GM19324 (cell line): ENCODE results near the gene MAPKBP1.

Experiments
- ATAC-seq: cut with Tn5 transposase; IDR thresholded peaks from one replicate; pipeline ENCODE4 v1.9.1; 2021; ENCODE audit warnings: mild to moderate bottlenecking, moderate library complexity; ENCODE audit not compliant: unreplicated experiment, low FRiP score

Gene MAPKBP1

DNA sequence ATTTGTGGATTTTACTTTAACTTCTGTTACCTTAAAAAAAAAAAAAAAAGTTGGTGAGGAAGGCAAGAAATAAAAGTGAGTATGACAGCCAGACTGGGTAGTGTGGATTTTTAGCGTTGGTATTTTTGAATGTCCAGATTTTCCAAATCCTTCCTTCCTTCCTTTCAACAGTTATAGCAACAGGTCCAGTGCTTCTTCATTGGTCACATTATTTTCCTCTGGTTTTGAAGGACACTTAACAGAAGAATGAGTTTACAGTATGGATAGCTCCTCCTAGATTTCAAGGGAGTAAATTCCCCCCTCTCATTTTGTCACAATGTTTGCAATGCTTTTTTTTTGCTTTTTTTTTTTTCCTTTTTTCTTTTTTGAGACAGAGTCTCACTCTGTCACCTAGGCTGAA, 6.4 kb downstream of the MAPKBP1 start:
- no peak for ATAC-seq

DNA sequence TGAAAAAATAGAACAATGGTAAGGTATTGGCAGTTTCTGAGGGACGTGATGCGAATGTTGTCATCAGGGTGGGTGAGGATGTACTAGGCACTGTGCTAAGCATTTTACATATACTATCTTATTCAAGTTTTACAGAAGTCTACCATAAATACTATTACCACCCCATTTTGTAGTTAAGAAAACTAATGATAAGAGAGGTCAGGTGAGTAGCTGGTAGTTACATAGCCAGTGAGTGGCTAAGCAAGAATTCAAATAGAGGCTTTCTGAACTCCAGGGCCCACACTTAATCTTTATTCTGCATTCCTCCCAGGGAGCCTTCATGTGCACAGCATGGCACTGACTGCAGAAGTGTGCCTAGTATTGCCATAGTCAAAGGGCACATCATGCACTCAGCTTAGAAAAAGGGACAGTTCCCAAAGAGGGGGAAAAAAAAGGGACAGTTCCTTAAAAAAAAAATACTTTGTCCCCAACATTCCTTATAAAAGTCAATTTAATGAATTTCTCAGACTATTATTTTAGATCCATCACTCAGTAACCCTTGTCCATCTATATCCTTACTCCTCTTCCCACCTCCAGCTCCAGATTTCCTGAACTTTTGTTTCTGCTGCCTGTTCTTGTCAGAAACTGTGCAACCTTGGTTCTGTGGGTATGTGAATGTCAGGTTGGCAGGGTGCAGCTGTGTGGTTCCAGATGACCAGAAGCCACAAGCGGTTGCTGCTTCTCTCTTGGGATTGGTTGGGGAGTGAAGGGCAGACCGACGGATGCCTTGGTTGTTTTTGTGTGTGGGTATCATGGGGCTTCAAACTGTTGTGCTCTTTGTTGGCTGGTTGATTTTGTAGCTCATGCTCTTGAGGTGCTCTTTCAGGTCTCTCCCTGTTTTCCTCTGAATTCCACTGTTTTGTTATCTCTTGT, 8.3 kb downstream of the MAPKBP1 start:
- ATAC-seq, result no peak

DNA sequence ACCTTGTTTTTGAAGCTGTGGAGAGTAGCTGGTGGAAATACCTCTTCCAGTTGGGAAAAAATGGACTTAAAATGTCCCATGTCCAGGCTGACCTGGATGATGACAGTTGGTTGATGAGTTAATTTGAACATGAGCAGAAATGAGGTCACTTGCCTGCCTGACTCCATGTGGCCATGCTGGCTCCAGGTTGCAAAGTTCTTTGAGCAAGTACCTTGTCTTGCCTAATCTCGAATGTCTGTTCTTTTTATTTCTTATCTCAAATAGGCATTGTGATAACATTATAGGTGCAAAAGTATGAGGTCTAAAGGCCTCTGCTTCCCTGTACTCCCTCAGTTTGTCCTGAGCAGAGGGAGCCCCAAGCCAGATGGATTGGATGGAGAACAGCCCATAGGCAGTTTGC, 9.0 kb downstream of the MAPKBP1 start:
- no peak for ATAC-seq

DNA sequence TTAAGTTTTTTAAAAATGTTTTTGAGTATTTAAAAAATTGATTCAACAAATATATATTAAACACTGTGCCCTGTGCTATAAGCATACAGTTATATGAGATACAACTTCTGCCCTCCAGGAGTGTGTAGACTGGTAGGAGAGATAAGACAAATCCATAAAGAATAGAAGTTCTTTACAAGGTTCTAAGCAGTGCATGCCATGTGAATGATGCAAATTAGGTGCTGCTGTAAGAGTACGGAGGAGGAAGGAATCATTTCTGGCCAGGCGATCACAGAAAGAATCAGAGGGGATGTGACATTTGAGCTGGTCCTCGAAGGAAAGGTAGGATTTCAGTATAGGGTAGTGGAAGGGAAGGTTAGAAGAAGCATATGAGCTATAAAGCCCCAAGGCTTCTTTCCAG, 14.0 kb downstream of the MAPKBP1 start:
- no peak for ATAC-seq

DNA sequence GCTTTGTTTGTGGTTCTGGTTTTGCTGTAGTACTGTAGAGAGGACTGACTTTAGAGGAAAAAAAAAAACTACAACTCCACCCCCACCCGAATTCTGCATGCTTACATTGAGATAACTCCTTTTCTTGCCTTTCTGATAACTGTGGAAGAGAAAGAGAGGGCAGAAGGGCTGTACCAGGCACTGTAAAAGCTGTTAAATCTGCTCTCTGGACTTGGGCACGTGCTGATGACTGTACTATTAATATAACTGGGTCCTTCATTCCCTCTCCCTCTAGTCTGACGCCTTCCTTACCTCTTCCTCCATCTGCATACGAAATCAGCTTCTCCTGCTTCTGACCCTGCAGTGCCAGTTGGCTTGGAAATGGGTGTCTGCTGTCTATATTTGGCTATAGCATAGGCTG, 15.0 kb downstream of the MAPKBP1 start:
- ATAC-seq, result no peak

DNA sequence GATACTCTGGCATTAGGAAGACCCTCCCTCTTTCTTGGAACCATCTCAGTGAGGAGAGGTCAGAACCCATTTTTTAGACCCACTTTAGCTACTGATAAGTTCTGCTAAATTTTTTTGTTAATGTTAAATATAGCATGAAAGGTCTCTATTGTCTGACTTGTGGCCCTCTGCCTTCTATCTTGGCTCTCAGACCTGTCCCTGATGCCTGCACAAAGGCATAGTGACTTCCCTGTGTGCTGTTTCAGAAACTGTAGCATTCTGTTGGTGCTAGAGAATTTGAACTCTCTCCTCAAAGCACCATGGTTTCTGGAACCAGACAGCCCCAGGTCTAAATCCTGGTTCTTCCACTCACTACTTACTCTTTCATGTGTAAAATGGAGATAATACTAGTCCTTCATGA, 15.4 kb downstream of the MAPKBP1 start:
- no peak for ATAC-seq

DNA sequence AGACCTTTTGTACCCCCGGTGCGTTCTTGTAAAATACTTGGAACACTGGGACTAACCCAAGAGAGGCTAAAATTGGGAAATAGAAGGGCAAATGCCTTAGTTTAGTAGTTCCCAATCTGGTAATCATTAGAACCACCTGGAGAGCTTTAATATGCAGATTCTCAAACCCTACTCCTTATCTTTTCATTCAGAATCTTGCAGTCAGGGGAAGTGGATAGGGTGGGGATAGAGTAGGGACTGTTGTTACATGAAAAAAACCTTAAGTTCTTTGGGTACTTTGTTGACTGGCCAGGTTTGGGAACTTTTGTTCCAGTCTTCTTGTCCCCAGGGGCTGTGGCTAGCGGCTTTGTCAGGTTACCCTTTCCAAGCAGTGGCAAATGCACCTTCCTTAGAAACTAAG, 15.9 kb downstream of the MAPKBP1 start:
- no peak for ATAC-seq

DNA sequence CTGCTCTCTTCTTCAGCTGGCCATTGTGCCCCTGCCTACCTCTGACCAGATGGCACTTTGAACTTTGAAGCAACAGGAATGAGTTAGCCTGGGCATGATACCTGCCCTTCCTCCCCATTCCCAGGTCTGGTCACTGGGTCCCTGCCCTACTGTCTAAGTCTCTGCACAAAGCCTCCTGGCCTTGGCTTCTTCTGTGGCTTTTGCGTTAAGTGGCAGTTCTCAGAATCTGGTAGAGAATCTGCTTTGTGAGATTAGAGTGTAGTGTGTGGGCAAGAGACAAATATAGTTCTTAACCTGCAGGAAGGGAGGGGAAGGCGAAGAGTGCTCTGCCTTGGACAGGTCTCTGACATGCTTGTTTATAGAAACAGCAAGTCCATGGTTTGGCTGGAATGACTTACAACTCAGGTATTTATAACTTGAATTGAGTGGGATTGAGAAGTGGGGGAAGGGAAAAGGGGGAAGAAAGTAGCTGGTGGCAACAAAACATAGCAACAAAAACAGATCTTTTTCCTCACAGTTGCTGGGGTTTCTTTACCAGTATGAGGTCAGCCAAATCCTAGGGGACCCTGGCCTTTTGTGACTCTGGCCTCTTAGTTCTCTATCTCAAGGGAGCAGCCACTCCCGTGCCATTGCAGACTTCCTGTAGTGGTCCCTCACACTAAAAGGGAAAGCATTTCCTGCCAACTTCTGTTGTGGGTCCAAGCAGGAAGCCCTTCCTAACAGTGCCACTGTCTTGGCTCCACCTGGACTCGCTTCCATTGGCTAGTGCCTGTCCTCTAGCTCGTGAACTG, 16.7 kb downstream of the MAPKBP1 start:
- no peak for ATAC-seq

DNA sequence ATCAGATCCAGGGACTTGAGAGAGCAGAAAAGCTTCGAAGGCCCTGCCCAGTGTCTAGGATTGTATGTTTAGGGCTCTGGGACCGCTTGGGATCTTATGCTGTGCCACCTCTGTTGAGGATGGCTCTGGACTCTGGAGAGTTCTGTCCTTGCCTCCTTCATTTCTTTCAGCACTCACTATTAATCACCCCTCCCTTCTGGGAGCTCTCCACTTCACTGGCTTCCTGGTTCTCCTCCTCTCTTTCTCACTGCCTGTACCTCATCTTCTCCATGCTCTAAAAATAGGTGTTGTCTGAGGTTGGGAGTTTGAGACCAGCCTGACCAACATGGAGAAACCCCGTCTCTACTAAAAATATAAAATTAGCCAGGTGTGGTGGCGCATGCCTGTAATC, 17.3 kb downstream of the MAPKBP1 start:
- no peak for ATAC-seq

DNA sequence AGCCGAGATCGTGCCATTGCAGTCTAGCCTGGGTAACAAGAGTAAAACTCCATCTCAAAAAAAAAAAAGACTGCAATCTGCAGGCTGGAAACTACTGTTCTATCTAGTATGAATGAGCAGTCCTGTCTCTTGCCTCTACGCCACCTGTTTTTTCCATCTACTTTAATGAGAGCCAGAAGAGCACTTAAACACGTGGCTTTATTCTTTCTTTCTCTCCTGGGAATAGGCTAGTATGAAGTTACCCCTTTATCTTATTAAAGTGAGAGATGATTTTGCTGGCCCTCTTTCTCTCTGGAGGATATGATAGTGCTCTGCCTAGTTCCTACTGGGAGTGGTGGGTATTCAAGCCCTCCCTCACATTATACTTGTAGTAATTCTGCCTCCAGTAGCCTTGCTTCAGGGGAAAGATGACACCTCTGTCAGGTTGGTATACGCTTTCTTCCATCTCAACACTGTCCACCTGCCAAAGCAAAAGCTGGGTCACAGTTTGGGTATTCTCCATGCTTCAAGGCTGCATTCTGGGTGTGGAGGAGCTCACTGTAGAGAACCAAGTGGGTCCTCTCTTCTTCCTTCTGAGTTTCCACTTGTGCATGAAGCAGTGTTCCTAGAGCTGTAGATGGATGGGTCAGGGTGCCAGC, 17.8 kb downstream of the MAPKBP1 start:
- no peak for ATAC-seq

DNA sequence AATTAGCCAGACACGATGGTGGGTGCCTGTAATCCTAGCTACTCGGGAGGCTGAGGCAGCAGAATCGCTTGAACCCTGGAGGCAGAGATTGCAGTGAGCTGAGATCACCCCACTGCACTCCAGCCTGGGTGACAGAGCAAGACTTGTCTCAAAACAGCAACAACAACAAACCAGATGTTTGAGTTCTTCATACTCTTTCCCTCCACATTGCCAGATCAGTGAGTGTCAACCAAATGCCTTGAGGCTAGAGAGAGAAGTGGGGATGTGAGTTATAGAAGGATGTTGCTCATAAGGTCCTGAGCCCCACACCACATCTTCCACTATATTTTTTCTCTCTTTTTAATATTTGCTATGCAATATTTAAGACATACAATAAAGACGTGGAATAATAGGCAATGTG, 19.8 kb downstream of the MAPKBP1 start:
- ATAC-seq, result no peak

DNA sequence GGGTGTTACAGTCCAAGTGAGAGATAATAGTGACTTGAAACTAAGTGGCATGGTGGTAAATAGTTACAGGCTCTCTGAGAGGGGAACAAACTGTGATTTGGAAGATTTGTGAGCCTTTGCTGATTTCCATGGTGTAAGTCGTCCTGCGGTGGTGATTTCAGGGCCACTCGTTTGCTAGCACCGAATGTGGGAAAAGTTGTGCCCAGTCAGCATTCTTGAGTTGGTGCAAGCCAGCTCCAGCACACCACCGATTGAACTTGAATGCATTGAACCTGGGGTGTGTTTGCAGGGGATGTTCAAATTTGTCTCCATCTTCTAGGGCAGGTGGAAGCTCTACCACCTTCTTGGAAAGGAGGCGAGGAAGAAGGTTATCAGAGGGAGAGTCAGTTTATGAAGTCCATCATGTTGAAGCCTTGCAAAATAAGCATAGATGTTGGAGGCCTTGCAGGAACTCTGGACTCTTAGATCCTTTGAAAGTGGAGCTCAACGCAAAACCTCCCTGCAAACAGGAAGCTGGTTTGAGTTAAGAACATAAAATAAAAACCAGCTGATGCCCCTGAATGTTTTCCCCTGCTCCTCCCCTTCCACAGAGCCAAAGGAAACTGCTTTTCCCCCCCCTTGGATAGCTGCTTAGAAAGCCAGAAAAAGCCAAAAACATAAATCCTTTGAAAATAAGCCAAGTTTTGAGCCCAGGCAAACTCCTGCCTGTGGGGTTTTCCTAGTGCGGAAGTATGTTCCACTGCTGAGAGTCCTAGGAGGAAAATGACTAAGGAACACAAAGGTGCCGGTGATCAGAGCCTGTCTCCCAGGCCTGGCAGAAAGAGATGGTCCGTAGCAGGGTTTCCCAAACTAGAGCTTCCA, 21.9 kb downstream of the MAPKBP1 start:
- ATAC-seq, result no peak

DNA sequence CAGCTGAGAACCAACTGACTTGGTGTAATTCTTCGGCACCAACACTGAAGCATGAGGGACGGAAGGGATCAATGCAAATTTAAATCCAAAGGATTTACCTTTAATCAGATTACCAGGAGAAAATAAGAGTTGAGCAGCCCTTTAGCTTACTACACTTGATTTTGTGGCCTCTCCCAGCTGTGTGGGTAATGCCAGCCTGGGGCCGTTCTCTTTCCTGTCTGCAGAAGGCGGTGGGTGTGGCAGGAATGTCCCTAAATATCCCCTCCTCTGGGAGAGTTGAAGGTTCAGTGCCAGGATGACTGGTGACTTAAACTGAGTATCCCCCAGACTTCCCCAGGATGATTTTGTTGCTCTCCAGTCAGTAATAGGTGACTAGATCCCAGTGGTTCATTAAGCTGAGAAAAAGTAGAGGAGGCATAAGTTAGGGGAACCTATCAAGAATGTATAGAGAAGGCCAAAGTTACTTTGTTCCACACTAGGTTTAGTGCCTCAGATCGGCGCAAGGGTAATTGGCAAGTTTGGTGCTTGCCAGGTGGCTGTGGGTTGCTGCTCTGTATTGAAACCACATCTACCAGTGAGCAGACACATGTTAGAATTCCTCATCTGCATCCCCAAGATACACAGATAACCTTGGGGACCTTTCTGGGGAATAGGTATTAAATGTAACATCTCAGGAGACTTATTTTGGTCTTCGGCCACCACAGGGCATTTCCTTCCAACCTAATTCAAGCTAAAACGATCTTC, 23.1 kb downstream of the MAPKBP1 start:
- no peak for ATAC-seq

DNA sequence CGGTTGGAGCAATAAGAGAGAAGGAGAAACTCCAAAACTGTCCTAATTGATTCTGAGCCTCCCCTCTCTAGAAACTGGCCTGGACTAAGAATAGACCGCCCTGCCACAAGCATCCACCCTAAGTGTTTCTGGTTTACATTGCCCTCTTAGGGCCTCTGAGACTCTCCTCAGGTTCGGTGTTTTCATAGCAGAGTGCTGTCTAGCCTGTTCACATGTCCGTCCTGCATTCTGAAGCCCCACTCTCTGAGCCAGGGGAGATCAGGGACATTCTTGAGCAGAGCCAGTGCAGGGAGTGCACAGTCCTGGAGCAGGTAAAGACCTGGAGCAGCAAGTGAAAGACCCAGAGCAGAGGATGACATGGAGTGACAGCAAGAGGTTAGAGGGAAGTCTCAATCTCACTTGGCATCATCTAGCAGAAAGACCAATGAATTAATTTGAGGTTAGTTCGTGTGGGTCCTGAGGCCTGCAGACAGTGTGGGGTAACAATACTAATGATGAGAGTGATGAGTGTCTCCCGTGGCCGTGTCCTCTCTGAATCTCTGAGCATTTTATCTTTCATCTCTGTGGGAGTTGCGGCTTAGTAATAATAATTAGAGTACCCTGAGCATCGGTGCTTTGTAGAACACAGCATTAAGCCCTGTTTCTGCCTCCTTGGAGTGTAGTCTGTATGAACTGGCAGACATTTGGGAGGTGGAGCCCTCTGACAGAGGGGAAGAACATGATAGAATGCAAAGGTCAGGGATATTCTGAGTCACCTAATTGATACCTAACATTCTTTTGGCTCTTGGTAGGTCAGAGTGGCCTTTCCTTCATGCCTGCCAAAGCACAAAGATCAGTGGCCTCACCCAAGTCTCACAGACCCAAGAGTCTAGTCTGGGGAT, 24.6 kb downstream of the MAPKBP1 start:
- no peak for ATAC-seq

DNA sequence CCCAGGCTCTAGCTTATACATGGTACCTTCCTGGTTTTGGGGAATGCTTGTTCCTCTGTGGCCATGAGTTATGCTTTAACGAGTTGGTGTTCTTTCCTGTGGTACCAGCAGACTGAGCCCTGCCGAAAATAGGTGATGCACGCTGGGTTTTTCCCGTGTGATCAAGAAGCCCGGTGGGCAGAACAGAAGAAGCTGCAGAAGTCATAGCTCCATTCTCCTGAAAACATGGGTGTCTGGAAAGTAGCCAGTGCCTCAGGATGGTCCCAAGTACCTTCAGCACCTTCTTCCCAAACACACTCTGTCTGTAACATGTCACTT, 25.2 kb downstream of the MAPKBP1 start:
- ATAC-seq, result no peak

DNA sequence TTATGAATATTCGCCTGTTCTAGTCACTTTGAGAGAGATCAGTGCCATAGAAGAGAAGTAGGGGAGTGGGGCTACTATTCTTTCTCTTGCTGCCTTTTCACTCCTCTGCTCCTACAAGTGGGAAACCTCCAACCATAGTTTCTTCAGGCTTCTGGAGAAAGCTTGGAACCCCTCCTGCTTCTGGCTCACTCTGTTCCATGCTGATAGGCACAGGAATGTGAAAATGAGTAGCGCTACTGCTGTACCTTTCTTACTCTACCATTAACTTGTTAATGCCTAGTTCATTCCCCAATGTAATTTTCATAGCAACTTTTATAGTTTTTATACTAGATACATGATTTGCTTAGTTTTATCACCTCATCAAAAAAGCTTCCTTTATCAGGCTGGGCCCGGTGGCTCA, 26.9 kb downstream of the MAPKBP1 start:
- ATAC-seq, result no peak

DNA sequence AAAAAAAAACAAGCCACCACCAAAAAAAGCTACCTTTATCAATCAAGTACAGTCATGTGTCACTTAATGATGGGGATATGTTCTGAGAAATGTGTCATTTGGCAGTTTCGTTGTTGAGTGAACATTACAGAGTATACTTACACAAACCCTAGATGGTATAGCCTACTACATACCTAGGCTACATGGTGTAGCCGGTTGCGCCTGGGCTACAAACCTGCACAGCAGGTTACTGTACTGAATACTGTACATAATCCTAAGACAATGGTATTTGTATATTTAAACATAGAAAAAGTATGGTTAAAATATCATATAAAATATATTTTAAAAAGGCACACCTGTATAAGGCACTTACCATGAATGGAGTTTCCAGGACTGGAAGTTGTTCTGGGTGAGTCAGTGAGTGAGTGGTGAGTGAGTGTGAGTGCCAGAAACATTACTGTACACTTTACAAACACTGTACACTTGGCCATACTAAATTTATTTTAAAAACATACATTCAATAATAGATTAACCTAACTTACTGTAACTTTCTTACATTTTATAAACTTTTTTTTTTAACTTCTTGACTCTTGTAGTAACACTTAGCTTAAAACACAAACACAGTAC, 27.7 kb downstream of the MAPKBP1 start:
- no peak for ATAC-seq

DNA sequence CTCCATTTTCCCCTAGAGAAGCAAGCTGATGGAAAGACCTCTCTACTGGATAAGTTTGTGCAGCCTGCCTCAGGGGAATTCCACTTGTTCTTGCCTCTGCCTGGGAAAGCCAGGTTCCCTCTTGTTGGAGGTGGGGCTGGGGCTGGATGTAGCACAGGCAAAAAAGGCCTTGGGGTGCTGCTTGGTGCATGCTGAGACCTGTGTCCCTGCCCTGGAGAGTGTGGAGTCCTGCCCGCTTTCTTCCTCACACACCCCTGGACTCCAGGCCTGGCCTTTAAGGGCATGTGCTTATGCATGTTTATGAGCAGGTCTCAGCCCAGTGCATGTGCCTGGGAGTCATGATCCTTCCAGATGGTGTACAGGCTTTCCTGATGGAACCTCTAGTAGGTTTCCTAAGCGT, 30.1 kb downstream of the MAPKBP1 start:
- ATAC-seq, result no peak
